Activated T-helper 17 cell treated with anti-CD3 and anti-CD28 coated beads, Interleukin-2, amount 50 U/mL, for 72 hours (primary cell): ENCODE results near the gene ARHGAP18. TPM values are rescaled to one million over a fixed set of nuclear protein-coding genes. Genes with fewer than 3 reads are reported as not detected.

Experiments
- ATAC-seq: fragments of 150-1000 bp; cut with Tn5 transposase; replicated peaks from 2 replicates; pipeline ENCODE4 v1.10.0; 2021; ENCODE audit warnings: mild to moderate bottlenecking, moderate library complexity
- H3K27ac Mint-ChIP-seq: one replicate; pipeline ENCODE4 v1.8.0; 2022; ENCODE audit warnings: mixed read lengths
- H3K27me3 Mint-ChIP-seq: one replicate; pipeline ENCODE4 v1.8.0; 2022; ENCODE audit warnings: mixed read lengths
- H3K36me3 Mint-ChIP-seq: one replicate; pipeline ENCODE4 v1.8.0; 2022; ENCODE audit warnings: low read depth, mild to moderate bottlenecking, mixed read lengths
- H3K4me1 Mint-ChIP-seq: one replicate; pipeline ENCODE4 v1.8.0; 2022; ENCODE audit warnings: mixed read lengths
- H3K4me3 Mint-ChIP-seq: one replicate; pipeline ENCODE4 v1.8.0; 2022; ENCODE audit warnings: mild to moderate bottlenecking, mixed read lengths
- H3K9me3 Mint-ChIP-seq: one replicate; pipeline ENCODE4 v1.8.0; 2022; ENCODE audit warnings: mixed read lengths
- total RNA-seq, 2 donors: library from RNA; stranded (reverse); gene quantifications; one replicate each; pipeline ENCODE4 v1.2.3, GENCODE V29; 2022

The ARHGAP18 gene
- total RNA-seq, 2 donors from 2014 or later = 7.9 to 9.5 TPM

- H3K27me3 Mint-ChIP-seq = no peaks in the 10 kb centered on the region
- ATAC-seq = no peak
- no peaks in the 10 kb centered on the region for H3K9me3 Mint-ChIP-seq
- no peak overlapping the region for H3K4me3 Mint-ChIP-seq
- H3K27ac Mint-ChIP-seq = no peak overlapping the region
- no peaks in the 10 kb centered on the region for H3K36me3 Mint-ChIP-seq
- peaks cover 4% of the 10 kb centered on the region for H3K4me1 Mint-ChIP-seq
Observed at GRCh38 chr6:129659590-129660345, 50.2 kb downstream of the ARHGAP18 start.

- no peaks in the 10 kb centered on the region for H3K36me3 Mint-ChIP-seq
- no peak for ATAC-seq
- no peak overlapping the region for H3K4me3 Mint-ChIP-seq
- no peaks in the 10 kb centered on the region for H3K27me3 Mint-ChIP-seq
- peaks cover 4% of the 10 kb centered on the region for H3K4me1 Mint-ChIP-seq
- no peaks in the 10 kb centered on the region for H3K9me3 Mint-ChIP-seq
- H3K27ac Mint-ChIP-seq = no peak overlapping the region
Observed at GRCh38 chr6:129659167-129659566, 50.8 kb downstream of the ARHGAP18 start.

- Mint-ChIP-seq H3K27me3 (no peaks in the 10 kb centered on the region), H3K36me3 (no peaks in the 10 kb centered on the region), H3K9me3 (no peaks in the 10 kb centered on the region), H3K4me1 (peaks cover 4% of the 10 kb centered on the region), H3K4me3 (no peak overlapping the region), H3K27ac (no peak overlapping the region)
- ATAC-seq = no peak
Observed at GRCh38 chr6:129657483-129657882, 52.5 kb downstream of the ARHGAP18 start.

GRCh38 chr6:129655334-129655733 lies 54.6 kb downstream of the ARHGAP18 start:
- no peaks in the 10 kb centered on the region for H3K27me3 Mint-ChIP-seq

GRCh38 chr6:129653746-129654145 lies 56.2 kb downstream of the ARHGAP18 start:
- ATAC-seq = no peak
- H3K9me3 Mint-ChIP-seq = no peaks in the 10 kb centered on the region
- no peak overlapping the region for H3K27ac Mint-ChIP-seq
- no peak overlapping the region for H3K4me3 Mint-ChIP-seq
- no peaks in the 10 kb centered on the region for H3K27me3 Mint-ChIP-seq
- H3K4me1 Mint-ChIP-seq = peaks cover 4% of the 10 kb centered on the region
- no peaks in the 10 kb centered on the region for H3K36me3 Mint-ChIP-seq

More at GRCh38 chr6:129655334-129655733, 54.6 kb downstream of the ARHGAP18 start:
- no peak overlapping the region for H3K4me3 Mint-ChIP-seq
- H3K36me3 Mint-ChIP-seq = no peaks in the 10 kb centered on the region
- H3K27ac Mint-ChIP-seq = no peak overlapping the region
- ATAC-seq = no peak
- no peaks in the 10 kb centered on the region for H3K9me3 Mint-ChIP-seq
- H3K4me1 Mint-ChIP-seq = peaks cover 4% of the 10 kb centered on the region

GRCh38 chr6:129653229-129653628 lies 56.7 kb downstream of the ARHGAP18 start:
- no peaks in the 10 kb centered on the region for H3K36me3 Mint-ChIP-seq
- H3K4me1 Mint-ChIP-seq = peaks cover 4% of the 10 kb centered on the region
- no peaks in the 10 kb centered on the region for H3K27me3 Mint-ChIP-seq
- ATAC-seq = no peak
- H3K9me3 Mint-ChIP-seq = no peaks in the 10 kb centered on the region
- no peak overlapping the region for H3K4me3 Mint-ChIP-seq
- no peak overlapping the region for H3K27ac Mint-ChIP-seq

- ATAC-seq = no peak
Observed at GRCh38 chr6:129651291-129651691, 58.7 kb downstream of the ARHGAP18 start.

GRCh38 chr6:129648819-129649491 lies 61.0 kb downstream of the ARHGAP18 start:
- H3K36me3 Mint-ChIP-seq = no peaks in the 10 kb centered on the region
- no peaks in the 10 kb centered on the region for H3K27me3 Mint-ChIP-seq
- H3K4me3 Mint-ChIP-seq = no peak overlapping the region
- no peak for ATAC-seq
- H3K9me3 Mint-ChIP-seq = no peaks in the 10 kb centered on the region
- no peak overlapping the region for H3K27ac Mint-ChIP-seq
- H3K4me1 Mint-ChIP-seq = no peaks in the 10 kb centered on the region

More at GRCh38 chr6:129651291-129651691, 58.7 kb downstream of the ARHGAP18 start:
- Mint-ChIP-seq H3K9me3 (no peaks in the 10 kb centered on the region), H3K36me3 (no peaks in the 10 kb centered on the region), H3K27me3 (no peaks in the 10 kb centered on the region), H3K4me1 (peaks cover 4% of the 10 kb centered on the region), H3K27ac (no peak overlapping the region), H3K4me3 (no peak overlapping the region)

GRCh38 chr6:129647044-129647443 lies 62.9 kb downstream of the ARHGAP18 start:
- Mint-ChIP-seq H3K9me3 (no peaks in the 10 kb centered on the region), H3K4me3 (no peak overlapping the region), H3K4me1 (no peaks in the 10 kb centered on the region), H3K27ac (no peak overlapping the region), H3K27me3 (no peaks in the 10 kb centered on the region), H3K36me3 (no peaks in the 10 kb centered on the region)
- no peak for ATAC-seq

GRCh38 chr6:129646642-129647041 lies 63.3 kb downstream of the ARHGAP18 start:
- Mint-ChIP-seq H3K4me3 (no peak overlapping the region), H3K27ac (no peak overlapping the region), H3K4me1 (no peaks in the 10 kb centered on the region), H3K27me3 (no peaks in the 10 kb centered on the region), H3K9me3 (no peaks in the 10 kb centered on the region), H3K36me3 (no peaks in the 10 kb centered on the region)
- no peak for ATAC-seq

- no peak overlapping the region for H3K4me3 Mint-ChIP-seq
- H3K9me3 Mint-ChIP-seq = no peaks in the 10 kb centered on the region
- no peak overlapping the region for H3K27ac Mint-ChIP-seq
- H3K27me3 Mint-ChIP-seq = no peaks in the 10 kb centered on the region
- no peaks in the 10 kb centered on the region for H3K36me3 Mint-ChIP-seq
- ATAC-seq = no peak
- H3K4me1 Mint-ChIP-seq = no peaks in the 10 kb centered on the region
Observed at GRCh38 chr6:129645830-129646579, 64.0 kb downstream of the ARHGAP18 start.

GRCh38 chr6:129645106-129645829 lies 64.7 kb downstream of the ARHGAP18 start:
- no peak overlapping the region for H3K4me3 Mint-ChIP-seq
- H3K36me3 Mint-ChIP-seq = no peaks in the 10 kb centered on the region
- no peak for ATAC-seq
- no peak overlapping the region for H3K27ac Mint-ChIP-seq
- no peaks in the 10 kb centered on the region for H3K4me1 Mint-ChIP-seq
- no peaks in the 10 kb centered on the region for H3K9me3 Mint-ChIP-seq
- no peaks in the 10 kb centered on the region for H3K27me3 Mint-ChIP-seq

GRCh38 chr6:129644567-129645015 lies 65.4 kb downstream of the ARHGAP18 start:
- Mint-ChIP-seq H3K4me1 (no peaks in the 10 kb centered on the region), H3K36me3 (no peaks in the 10 kb centered on the region), H3K9me3 (no peaks in the 10 kb centered on the region), H3K27me3 (no peaks in the 10 kb centered on the region), H3K27ac (no peak overlapping the region), H3K4me3 (no peak overlapping the region)
- no peak for ATAC-seq

GRCh38 chr6:129643968-129644367 lies 66.0 kb downstream of the ARHGAP18 start:
- Mint-ChIP-seq H3K4me3 (no peak overlapping the region), H3K4me1 (no peaks in the 10 kb centered on the region), H3K9me3 (no peaks in the 10 kb centered on the region), H3K27ac (no peak overlapping the region), H3K27me3 (no peaks in the 10 kb centered on the region), H3K36me3 (no peaks in the 10 kb centered on the region)
- ATAC-seq = no peak
